DOHH2 (cell line): Measurements from ENCODE around the gene CADPS2.

ENCODE experiments used
- H3F3A ChIP-seq: fragments of 200-600 bp; sonication (generic), shearing (Covaris generic); 2 replicates; pipeline ENCODE4 v1.6.0; 2016; ENCODE audit warnings: antibody characterized with exemption, mild to moderate bottlenecking; ENCODE audit not compliant: control insufficient read depth, insufficient read depth
- H3K27ac ChIP-seq: fragments of 200-600 bp; sonication (generic); 2 replicates; pipeline ENCODE4 v1.5.1; 2014; ENCODE audit warnings: low read depth, mild to moderate bottlenecking, low read length, moderate library complexity
- H3K27me3 ChIP-seq: fragments of 200-600 bp; sonication (generic); 2 replicates; pipeline ENCODE4 v1.6.1; 2014; ENCODE audit warnings: mild to moderate bottlenecking, low read length, mixed read lengths; ENCODE audit not compliant: control insufficient read depth
- H3K36me3 ChIP-seq: fragments of 200-600 bp; sonication (generic); 2 replicates; pipeline ENCODE4 v1.6.1; 2014; ENCODE audit warnings: mild to moderate bottlenecking, low read length, moderate library complexity, mixed read lengths; ENCODE audit not compliant: control insufficient read depth
- H3K4me1 ChIP-seq: fragments of 200-600 bp; sonication (generic); 2 replicates; pipeline ENCODE4 v1.6.1; 2014; ENCODE audit warnings: mild to moderate bottlenecking, low read length, mixed read lengths; ENCODE audit not compliant: control insufficient read depth
- H3K4me2 ChIP-seq: fragments of 200-600 bp; sonication (generic); 2 replicates; pipeline ENCODE4 v1.6.0; 2014; ENCODE audit warnings: mild to moderate bottlenecking, low read length, moderate library complexity
- H3K4me3 ChIP-seq: fragments of 200-600 bp; sonication (generic); 2 replicates; pipeline ENCODE4 v1.5.1; 2014; ENCODE audit warnings: mild to moderate bottlenecking, low read length, mixed read lengths
- H3K79me2 ChIP-seq: fragments of 200-600 bp; sonication (generic); 2 replicates; pipeline ENCODE4 v1.6.1; 2014; ENCODE audit warnings: mild to moderate bottlenecking, low read length, mixed read lengths; ENCODE audit not compliant: control insufficient read depth
- H3K9me2 ChIP-seq: fragments of 200-600 bp; sonication (generic); replicated peaks from 2 replicates; pipeline ENCODE4 v1.6.1; 2014; ENCODE audit warnings: mild to moderate bottlenecking, low read length, mixed read lengths; ENCODE audit not compliant: control insufficient read depth
- H3K9me3 ChIP-seq: fragments of 200-600 bp; sonication (generic); 2 replicates; pipeline ENCODE4 v1.6.1; 2014; ENCODE audit warnings: antibody characterized with exemption, low read length, mixed read lengths; ENCODE audit not compliant: control insufficient read depth, insufficient read depth
- H4K20me1 ChIP-seq: fragments of 200-600 bp; sonication (generic); 2 replicates; pipeline ENCODE4 v1.6.0; 2014; ENCODE audit warnings: low read depth, mild to moderate bottlenecking, antibody characterized with exemption, low read length, moderate library complexity; ENCODE audit not compliant: control insufficient read depth, insufficient read depth
- EZH2phosphoT487 ChIP-seq: fragments of 200-600 bp; sonication (generic); IDR thresholded peaks from 2 replicates; pipeline ENCODE4 v1.6.1; 2017; ENCODE audit warnings: borderline replicate concordance, mild to moderate bottlenecking, antibody characterized with exemption, low read length, moderate library complexity, mixed read lengths
- TF ChIP-seq, protein P1 (sequence below): fragments of 200-600 bp; sonication (generic); IDR thresholded peaks from one replicate; pipeline ENCODE4 v1.5.1; 2014; ENCODE audit warnings: antibody characterized with exemption, mild to moderate bottlenecking, low read depth, low read length; ENCODE audit not compliant: poor library complexity, severe bottlenecking

The CADPS2 gene

DNA sequence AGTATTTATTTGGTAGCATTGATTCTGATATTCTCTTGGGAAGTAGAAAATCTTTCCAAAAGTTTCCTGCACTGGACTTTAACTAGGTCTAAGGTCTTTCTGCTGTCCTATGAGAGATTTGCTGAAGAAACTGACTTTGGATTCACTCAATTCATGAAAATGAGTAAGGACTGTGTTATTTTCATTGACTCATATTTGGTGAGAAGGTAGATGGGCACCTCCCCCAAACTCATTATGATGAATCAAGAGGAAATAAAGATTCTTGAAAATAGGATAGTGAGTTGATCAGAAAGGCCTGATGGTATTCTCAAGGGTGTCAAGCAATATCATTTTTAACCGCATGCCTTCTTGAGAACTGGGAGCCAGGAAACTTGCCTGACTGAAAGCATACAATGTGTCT lies 297.6 kb downstream of the CADPS2 start:
- Histone ChIP-seq H3K27me3 (no peaks in the 10 kb centered on the region), H3K4me1 (no peaks in the 10 kb centered on the region), H3K27ac (no peak overlapping the region), H3K4me2 (no peak overlapping the region), H4K20me1 (no peaks in the 10 kb centered on the region), H3K4me3 (no peak overlapping the region), H3F3A (no peaks in the 10 kb centered on the region), H3K9me2 (no peaks in the 10 kb centered on the region), H3K9me3 (no peaks in the 10 kb centered on the region), H3K79me2 (no peaks in the 10 kb centered on the region), H3K36me3 (no peaks in the 10 kb centered on the region)
- TF ChIP-seq, protein P1, sequence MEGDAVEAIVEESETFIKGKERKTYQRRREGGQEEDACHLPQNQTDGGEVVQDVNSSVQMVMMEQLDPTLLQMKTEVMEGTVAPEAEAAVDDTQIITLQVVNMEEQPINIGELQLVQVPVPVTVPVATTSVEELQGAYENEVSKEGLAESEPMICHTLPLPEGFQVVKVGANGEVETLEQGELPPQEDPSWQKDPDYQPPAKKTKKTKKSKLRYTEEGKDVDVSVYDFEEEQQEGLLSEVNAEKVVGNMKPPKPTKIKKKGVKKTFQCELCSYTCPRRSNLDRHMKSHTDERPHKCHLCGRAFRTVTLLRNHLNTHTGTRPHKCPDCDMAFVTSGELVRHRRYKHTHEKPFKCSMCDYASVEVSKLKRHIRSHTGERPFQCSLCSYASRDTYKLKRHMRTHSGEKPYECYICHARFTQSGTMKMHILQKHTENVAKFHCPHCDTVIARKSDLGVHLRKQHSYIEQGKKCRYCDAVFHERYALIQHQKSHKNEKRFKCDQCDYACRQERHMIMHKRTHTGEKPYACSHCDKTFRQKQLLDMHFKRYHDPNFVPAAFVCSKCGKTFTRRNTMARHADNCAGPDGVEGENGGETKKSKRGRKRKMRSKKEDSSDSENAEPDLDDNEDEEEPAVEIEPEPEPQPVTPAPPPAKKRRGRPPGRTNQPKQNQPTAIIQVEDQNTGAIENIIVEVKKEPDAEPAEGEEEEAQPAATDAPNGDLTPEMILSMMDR: no peak
- TF ChIP-seq EZH2phosphoT487: no peak

DNA sequence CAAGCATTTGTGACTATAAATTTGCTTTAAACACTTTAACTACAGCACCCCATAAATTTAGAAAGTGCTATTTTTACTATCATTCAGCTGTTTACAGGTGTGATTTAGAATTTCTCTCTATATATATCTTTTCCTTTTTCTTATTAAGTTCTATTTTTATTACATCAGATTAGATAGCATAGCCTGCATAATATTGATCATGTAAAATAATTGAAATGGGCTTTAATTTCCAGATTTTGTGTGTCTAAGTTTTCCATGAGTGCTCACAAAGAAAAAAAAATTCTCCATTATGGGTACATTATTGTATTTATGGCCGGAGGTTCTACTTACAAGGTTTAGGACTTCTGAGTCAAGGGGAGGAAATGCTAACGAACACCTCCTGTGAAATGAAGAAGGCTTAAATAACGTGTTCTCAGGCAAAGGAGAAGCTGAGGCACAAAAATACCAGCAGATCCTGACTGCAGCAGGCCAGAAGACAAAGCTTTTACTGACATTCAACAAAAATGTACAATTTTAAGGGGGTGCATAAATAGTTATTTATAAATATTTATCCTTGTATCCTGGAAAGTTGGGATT lies 301.5 kb downstream of the CADPS2 start:
- no peaks in the 10 kb centered on the region for H3K36me3 ChIP-seq
- no peak overlapping the region for H3K4me2 ChIP-seq
- no peaks in the 10 kb centered on the region for H4K20me1 ChIP-seq
- no peaks in the 10 kb centered on the region for H3K79me2 ChIP-seq
- H3K4me3 ChIP-seq: no peak overlapping the region
- no peaks in the 10 kb centered on the region for H3K9me2 ChIP-seq
- no peaks in the 10 kb centered on the region for H3F3A ChIP-seq
- no peaks in the 10 kb centered on the region for H3K9me3 ChIP-seq
- TF ChIP-seq EZH2phosphoT487: no peak
- TF ChIP-seq, protein P1: no peak
- H3K4me1 ChIP-seq: no peaks in the 10 kb centered on the region
- no peaks in the 10 kb centered on the region for H3K27me3 ChIP-seq
- H3K27ac ChIP-seq: no peak overlapping the region

DNA sequence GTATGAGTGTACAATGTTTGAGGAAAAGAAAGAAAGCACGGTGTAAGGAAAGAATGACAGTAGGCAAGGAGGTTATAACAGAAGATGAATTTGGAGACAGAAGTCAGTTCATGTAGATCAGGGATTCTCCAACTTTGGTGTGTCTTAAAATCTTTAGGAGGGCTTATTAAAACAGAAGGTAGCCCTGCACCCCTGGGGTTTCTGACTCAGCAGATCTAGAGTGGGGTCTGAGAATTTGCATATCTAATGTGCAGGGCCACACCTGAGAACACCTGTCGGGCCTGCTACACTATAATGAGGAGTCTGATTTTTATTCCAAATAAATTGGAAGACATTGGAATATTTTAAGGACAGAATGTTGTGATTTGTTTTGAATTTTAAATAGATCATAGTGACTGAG lies 307.9 kb downstream of the CADPS2 start:
- Histone ChIP-seq H4K20me1 (no peaks in the 10 kb centered on the region), H3K4me2 (no peak overlapping the region), H3F3A (no peaks in the 10 kb centered on the region), H3K36me3 (no peaks in the 10 kb centered on the region), H3K27ac (no peak overlapping the region), H3K4me1 (no peaks in the 10 kb centered on the region), H3K27me3 (no peaks in the 10 kb centered on the region), H3K9me2 (no peaks in the 10 kb centered on the region; the same call in 1 of the 2 replicates), H3K9me3 (no peaks in the 10 kb centered on the region), H3K4me3 (no peak overlapping the region), H3K79me2 (no peaks in the 10 kb centered on the region)
- TF ChIP-seq, protein P1: no peak
- TF ChIP-seq EZH2phosphoT487: no peak
